ENCODE data around the gene C1QB. TPM values are rescaled to one million over a fixed set of nuclear protein-coding genes. Genes with fewer than 3 reads are reported as not detected.

The C1QB gene
- total RNA-seq, 2 experiments from 2014 or later: not detected

- Histone ChIP-seq H3K9me3 (ENCODE audit: control insufficient read depth in 1 of 2, insufficient read depth in 1 of 2, low read length in 2 of 2) (peaks cover 0 to 3% of the 10 kb centered on the region in 2 experiments), H3K27ac (ENCODE audit: low read depth in 1 of 2, low read length in 2 of 2) (no peak overlapping the region), H3K36me3 (ENCODE audit: insufficient read depth, low read length) (no peaks in the 10 kb centered on the region), H3K4me1 (ENCODE audit: insufficient read depth, low read length) (no peaks in the 10 kb centered on the region), H3K4me3 (ENCODE audit: low read length) (no peak overlapping the region), H3K27me3 (ENCODE audit: control insufficient read depth in 1 of 2, insufficient read depth in 2 of 2, low read length in 2 of 2) (peaks cover 15 to 18% of the 10 kb centered on the region in 2 experiments)
- no peak overlapping the region for H3K27ac Mint-ChIP-seq
- TF ChIP-seq CTCF (IDR thresholded peaks at IDR 0.05): no peak
- H3K4me3 Mint-ChIP-seq: no peak overlapping the region
- H3K9me3 Mint-ChIP-seq: no peaks in the 10 kb centered on the region
- H3K4me1 Mint-ChIP-seq (ENCODE audit: low read depth): no peaks in the 10 kb centered on the region
- intact Hi-C loops (cut with DNase I, micrococcal nuclease): no loop called here
- H3K36me3 Mint-ChIP-seq (ENCODE audit: low read depth): no peaks in the 10 kb centered on the region
- DNase-seq (no peak), ATAC-seq (ENCODE audit: poor library complexity) (no peak)
- POLR2A ChIA-PET: no interaction called here
- CTCF ChIA-PET: no interaction called here
- H3K27me3 Mint-ChIP-seq: peaks cover 74% of the 10 kb centered on the region
Observed at GRCh38 chr1:22628698-22629444, 24.2 kb upstream of the C1QB start.

GRCh38 chr1:22629886-22630285 is 23.1 kb upstream of the C1QB start:
- Mint-ChIP-seq H3K4me3 (no peak overlapping the region), H3K36me3 (ENCODE audit: low read depth) (no peaks in the 10 kb centered on the region)
- H3K9me3 ChIP-seq (ENCODE audit: control insufficient read depth in 1 of 2, insufficient read depth in 1 of 2, low read length in 2 of 2): peaks cover 0 to 10% of the 10 kb centered on the region in 2 experiments

GRCh38 chr1:22633697-22634463 is 19.2 kb upstream of the C1QB start:
- peak in 1 of 14 experiments; percentile 12 for DNase-seq
- Histone ChIP-seq H3K4me3 (ENCODE audit: low read length) (no peak overlapping the region), H3K4me1 (ENCODE audit: insufficient read depth, low read length) (no peaks in the 10 kb centered on the region), H3K36me3 (ENCODE audit: insufficient read depth, low read length) (no peaks in the 10 kb centered on the region), H3K9me3 (ENCODE audit: control insufficient read depth in 1 of 2, insufficient read depth in 1 of 2, low read length in 2 of 2) (peaks cover 0 to 18% of the 10 kb centered on the region in 2 experiments), H3K27me3 (ENCODE audit: control insufficient read depth in 1 of 2, insufficient read depth in 2 of 2, low read length in 2 of 2) (peaks cover 8 to 9% of the 10 kb centered on the region in 2 experiments), H3K27ac (ENCODE audit: low read depth in 1 of 2, low read length in 2 of 2) (no peak overlapping the region)
- ChIA-PET POLR2A (no interaction called here), CTCF (no interaction called here)
- no peak overlapping the region for H3K27ac Mint-ChIP-seq
- no peak for TF ChIP-seq CTCF (IDR thresholded peaks at IDR 0.05)
- no peak for ATAC-seq (ENCODE audit: poor library complexity)
- no peaks in the 10 kb centered on the region for H3K9me3 Mint-ChIP-seq
- peaks cover 41% of the 10 kb centered on the region for H3K27me3 Mint-ChIP-seq
- intact Hi-C loops (cut with DNase I, micrococcal nuclease): no loop called here
- H3K36me3 Mint-ChIP-seq (ENCODE audit: low read depth): no peaks in the 10 kb centered on the region
- no peak overlapping the region for H3K4me3 Mint-ChIP-seq
- no peaks in the 10 kb centered on the region for H3K4me1 Mint-ChIP-seq (ENCODE audit: low read depth)

More at GRCh38 chr1:22629886-22630285, 23.1 kb upstream of the C1QB start:
- Histone ChIP-seq H3K27ac (ENCODE audit: low read depth in 1 of 2, low read length in 2 of 2) (no peak overlapping the region), H3K4me3 (ENCODE audit: low read length) (no peak overlapping the region), H3K36me3 (ENCODE audit: insufficient read depth, low read length) (no peaks in the 10 kb centered on the region), H3K4me1 (ENCODE audit: insufficient read depth, low read length) (no peaks in the 10 kb centered on the region), H3K27me3 (ENCODE audit: control insufficient read depth in 1 of 2, insufficient read depth in 2 of 2, low read length in 2 of 2) (peaks cover 16 to 18% of the 10 kb centered on the region in 2 experiments)
- CTCF ChIA-PET: no interaction called here
- no peaks in the 10 kb centered on the region for H3K4me1 Mint-ChIP-seq (ENCODE audit: low read depth)
- DNase-seq (no peak), ATAC-seq (ENCODE audit: poor library complexity) (no peak)
- H3K27me3 Mint-ChIP-seq: peaks cover 65% of the 10 kb centered on the region
- H3K9me3 Mint-ChIP-seq: no peaks in the 10 kb centered on the region
- intact Hi-C loops (cut with DNase I, micrococcal nuclease): no loop called here
- no peak for TF ChIP-seq CTCF (IDR thresholded peaks at IDR 0.05)
- POLR2A ChIA-PET: no interaction called here
- H3K27ac Mint-ChIP-seq: no peak overlapping the region
